CD4-positive, alpha-beta T cell (primary cell): ENCODE data around the gene RFXAP. TPM values are rescaled to one million over a fixed set of nuclear protein-coding genes. Genes with fewer than 3 reads are reported as not detected.

ENCODE experiments used
- ATAC-seq: fragments of 200-7000 bp; cut with Tn5 transposase; one replicate; pipeline ENCODE4 v1.10.0; 2022; ENCODE audit warnings: mild to moderate bottlenecking; ENCODE audit not compliant: poor library complexity
- CTCF ChIA-PET: fragments of 350-600 bp; sonication (Branson Sonifier 250); formaldehyde crosslinking; loops from one replicate; lab custom pipeline; 2021; ENCODE audit warnings: antibody characterized with exemption, inconsistent platforms; lab: Charles Lee
- POLR2A ChIA-PET: fragments of 350-600 bp; sonication (Branson Sonifier 250); formaldehyde crosslinking; loops from one replicate; lab custom pipeline; 2021; ENCODE audit warnings: antibody characterized with exemption, inconsistent platforms; lab: Charles Lee
- DNase-seq, 14 experiments: peaks; one replicate each; pipeline ENCODE4 v3.0.0-alpha.2; 2013 to 2020; ENCODE audit warnings: mixed read lengths in 2 of 14
- H3K27ac ChIP-seq, 2 donors: one replicate each; pipeline versions ENCODE4 v1.5.1 to v1.7.0; 2013; ENCODE audit warnings: low read length in 2 of 2, low read depth in 1 of 2, mild to moderate bottlenecking in 1 of 2
- H3K27me3 ChIP-seq, 2 experiments: 1 replicate in 1 of 2; 2 replicates in 1 of 2; pipeline versions ENCODE4 v1.6.1 to v1.7.0; 2013; ENCODE audit warnings: low read length in 2 of 2, control low read depth in 1 of 2, mild to moderate bottlenecking in 1 of 2, moderate library complexity in 1 of 2; ENCODE audit not compliant: insufficient read depth in 2 of 2, control insufficient read depth in 1 of 2
- H3K36me3 ChIP-seq: one replicate; pipeline ENCODE4 v1.6.1; 2013; ENCODE audit warnings: low read length, control low read depth; ENCODE audit not compliant: insufficient read depth
- H3K4me1 ChIP-seq: one replicate; pipeline ENCODE4 v1.6.1; 2013; ENCODE audit warnings: low read length, control low read depth; ENCODE audit not compliant: insufficient read depth
- H3K4me3 ChIP-seq: one replicate; pipeline ENCODE4 v1.5.1; 2013; ENCODE audit warnings: mild to moderate bottlenecking, low read length, moderate library complexity
- H3K9me3 ChIP-seq, 2 experiments: 1 replicate in 1 of 2; 2 replicates in 1 of 2; pipeline versions ENCODE4 v1.6.1 to v1.7.0; 2013; ENCODE audit warnings: low read length in 2 of 2, mild to moderate bottlenecking in 2 of 2, control low read depth in 1 of 2, moderate library complexity in 1 of 2; ENCODE audit not compliant: control insufficient read depth in 1 of 2, insufficient read depth in 1 of 2
- H3K27ac Mint-ChIP-seq: one replicate; pipeline ENCODE4 v1.8.0; 2020; ENCODE audit warnings: mixed read lengths
- H3K27me3 Mint-ChIP-seq: one replicate; pipeline ENCODE4 v1.8.0; 2021; ENCODE audit warnings: mixed read lengths
- H3K36me3 Mint-ChIP-seq: one replicate; pipeline ENCODE4 v1.8.0; 2021; ENCODE audit warnings: low read depth, mixed read lengths
- H3K4me1 Mint-ChIP-seq: one replicate; pipeline ENCODE4 v1.8.0; 2021; ENCODE audit warnings: low read depth, mixed read lengths
- H3K4me3 Mint-ChIP-seq: one replicate; pipeline ENCODE4 v1.8.0; 2020; ENCODE audit warnings: mild to moderate bottlenecking, mixed read lengths
- H3K9me3 Mint-ChIP-seq: one replicate; pipeline ENCODE4 v1.8.0; 2020; ENCODE audit warnings: mixed read lengths
- CTCF ChIP-seq: fragments of 200-600 bp; IDR thresholded peaks from one replicate; pipeline ENCODE4 v1.8.0; 2022; ENCODE audit warnings: antibody characterized with exemption, mild to moderate bottlenecking
- intact Hi-C, 2 experiments: fragments of 100-400 bp; cut with DNase I in 1 of 2; cut with micrococcal nuclease in 1 of 2; formaldehyde crosslinking; loops; one replicate each; pipeline versions ENCODE4 v1.15.1 to v1.9.0; 2023 to 2025; cut with DNase I, micrococcal nuclease
- total RNA-seq, 174 experiments: library from RNA in 2 of 174; stranded (reverse) in 2 of 174; gene quantifications; one replicate each; pipeline ENCODE4 v1.2.3 and lab custom pipeline; 2021 to 2026

Gene RFXAP
- total RNA-seq, 2 experiments from 2014 or later = 5.8 to 6.0 TPM

- Histone ChIP-seq H3K27ac (no peak overlapping the region), H3K4me3 (no peak overlapping the region), H3K36me3 (no peaks in the 10 kb centered on the region), H3K9me3 (no peaks in the 10 kb centered on the region), H3K4me1 (no peaks in the 10 kb centered on the region), H3K27me3 (peaks cover 12 to 21% of the 10 kb centered on the region in 2 experiments)
- intact Hi-C loops = no loop called here
- H3K27ac Mint-ChIP-seq = no peak overlapping the region
- H3K4me1 Mint-ChIP-seq = no peaks in the 10 kb centered on the region
- ChIA-PET CTCF (no interaction called here), POLR2A (no interaction called here)
- no peak overlapping the region for H3K4me3 Mint-ChIP-seq
- no peaks in the 10 kb centered on the region for H3K36me3 Mint-ChIP-seq
- DNase-seq = no peak
- no peaks in the 10 kb centered on the region for H3K9me3 Mint-ChIP-seq
- no peak for ATAC-seq
- peaks cover 63% of the 10 kb centered on the region for H3K27me3 Mint-ChIP-seq
- no peak for TF ChIP-seq CTCF
These were observed 46.2 kb downstream of the RFXAP start for GRCh38 chr13:36865265-36865664.

DNA sequence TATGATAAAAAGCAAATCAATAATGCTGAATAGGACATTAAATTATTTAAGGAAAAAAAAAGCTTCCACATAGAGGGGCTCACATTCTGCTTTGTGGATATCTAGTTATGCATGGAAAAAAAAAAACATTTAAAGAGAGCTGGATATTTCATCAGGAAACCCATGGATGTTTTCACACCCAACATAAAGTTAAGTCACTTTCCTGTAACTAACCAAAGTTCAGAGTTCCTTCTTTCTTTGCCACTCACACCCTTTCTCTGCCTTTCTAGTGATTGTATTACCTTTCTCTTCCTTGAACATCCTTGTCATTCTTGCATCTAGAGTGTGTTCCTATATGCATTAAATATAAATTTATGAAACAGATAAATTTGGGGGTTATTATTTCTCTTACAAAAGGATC lies 47.2 kb downstream of the RFXAP start:
- DNase-seq (no peak), ATAC-seq (no peak)
- H3K27me3 ChIP-seq = peaks cover 12 to 18% of the 10 kb centered on the region in 2 experiments
- no peak for TF ChIP-seq CTCF
- Mint-ChIP-seq H3K27ac (no peak overlapping the region), H3K9me3 (no peaks in the 10 kb centered on the region), H3K27me3 (peaks cover 59% of the 10 kb centered on the region), H3K4me3 (no peak overlapping the region), H3K36me3 (no peaks in the 10 kb centered on the region), H3K4me1 (no peaks in the 10 kb centered on the region)
- no peaks in the 10 kb centered on the region for H3K4me1 ChIP-seq
- no peak overlapping the region for H3K27ac ChIP-seq
- no peak overlapping the region for H3K4me3 ChIP-seq
- no peaks in the 10 kb centered on the region for H3K9me3 ChIP-seq
- ChIA-PET CTCF (no interaction called here), POLR2A (no interaction called here)
- no peaks in the 10 kb centered on the region for H3K36me3 ChIP-seq
- intact Hi-C loops = no loop called here

GRCh38 chr13:36870050-36870692 lies 51.1 kb downstream of the RFXAP start:
- no peak overlapping the region for H3K27ac Mint-ChIP-seq
- ChIA-PET POLR2A (no interaction called here), CTCF (no interaction called here)
- Histone ChIP-seq H3K27ac (no peak overlapping the region), H3K4me1 (no peaks in the 10 kb centered on the region), H3K27me3 (peaks cover 0 to 2% of the 10 kb centered on the region in 2 experiments), H3K36me3 (no peaks in the 10 kb centered on the region), H3K4me3 (no peak overlapping the region), H3K9me3 (no peaks in the 10 kb centered on the region)
- no peak for TF ChIP-seq CTCF
- H3K36me3 Mint-ChIP-seq = no peaks in the 10 kb centered on the region
- ATAC-seq (no peak), DNase-seq (no peak)
- no peak overlapping the region for H3K4me3 Mint-ChIP-seq
- intact Hi-C loops = no loop called here
- peaks cover 32% of the 10 kb centered on the region for H3K27me3 Mint-ChIP-seq
- no peaks in the 10 kb centered on the region for H3K9me3 Mint-ChIP-seq
- no peaks in the 10 kb centered on the region for H3K4me1 Mint-ChIP-seq
